Measurements from ENCODE around the gene ROBO1. TPM values are rescaled to one million over a fixed set of nuclear protein-coding genes. Genes with fewer than 3 reads are reported as not detected.

ROBO1 gene
- total RNA-seq, 1 experiment from 2014 or later = 35.5 TPM

DNA sequence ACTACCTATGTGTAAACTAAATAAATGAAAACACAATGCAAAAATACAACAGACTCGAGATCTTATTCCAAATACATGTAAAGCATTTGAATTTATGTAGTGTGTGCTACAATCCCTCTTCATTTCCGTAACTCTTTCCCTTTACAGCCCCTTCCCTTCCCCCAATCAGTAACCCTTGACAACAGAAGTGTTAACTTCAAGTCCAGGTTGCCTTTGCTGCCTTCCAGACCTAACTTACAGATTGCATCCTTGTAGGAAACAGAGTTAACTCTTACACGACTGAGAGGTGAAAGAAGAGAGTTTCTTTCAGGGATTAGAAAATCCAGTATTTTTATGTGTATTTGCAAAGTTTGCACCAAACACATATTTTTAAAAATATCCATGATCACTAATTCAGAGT lies 1.4 kb upstream of the ROBO1 start:
- Histone ChIP-seq H3K36me3 (ENCODE audit: low read depth, low read length) (no peaks in the 10 kb centered on the region), H3K4me1 (ENCODE audit: insufficient read depth, low read length) (no peaks in the 10 kb centered on the region; the same call in 1 of the 2 replicates), H3F3A (ENCODE audit: low read length, unreplicated experiment) (no peaks in the 10 kb centered on the region), H3K9me2 (replicated peaks; ENCODE audit: low read length) (no peaks in the 10 kb centered on the region), H3K4me2 (ENCODE audit: low read length) (no peak overlapping the region), H3K4me3 (ENCODE audit: low read length) (no peak overlapping the region), H3K9ac (ENCODE audit: low read length) (no peak overlapping the region), H4K20me1 (ENCODE audit: low read length) (no peaks in the 10 kb centered on the region), H2AFZ (ENCODE audit: low read length) (no peak overlapping the region), H3K79me2 (ENCODE audit: low read length) (no peaks in the 10 kb centered on the region), H3K27ac (ENCODE audit: low read length) (no peak overlapping the region), H3K27me3 (ENCODE audit: low read length) (peaks cover 19% of the 10 kb centered on the region; the same call in 1 of the 2 replicates), H3K9me3 (ENCODE audit: low read length) (no peaks in the 10 kb centered on the region)
- ATAC-seq (no peak), DNase-seq (no peak)
- TF ChIP-seq EZH2 (IDR thresholded peaks at IDR 0.05; ENCODE audit: low read length, unreplicated experiment) (no peak), EZH2phosphoT487 (IDR thresholded peaks at IDR 0.05; ENCODE audit: borderline replicate concordance, low read length) (no peak)
- TF ChIP-seq, protein P1, sequence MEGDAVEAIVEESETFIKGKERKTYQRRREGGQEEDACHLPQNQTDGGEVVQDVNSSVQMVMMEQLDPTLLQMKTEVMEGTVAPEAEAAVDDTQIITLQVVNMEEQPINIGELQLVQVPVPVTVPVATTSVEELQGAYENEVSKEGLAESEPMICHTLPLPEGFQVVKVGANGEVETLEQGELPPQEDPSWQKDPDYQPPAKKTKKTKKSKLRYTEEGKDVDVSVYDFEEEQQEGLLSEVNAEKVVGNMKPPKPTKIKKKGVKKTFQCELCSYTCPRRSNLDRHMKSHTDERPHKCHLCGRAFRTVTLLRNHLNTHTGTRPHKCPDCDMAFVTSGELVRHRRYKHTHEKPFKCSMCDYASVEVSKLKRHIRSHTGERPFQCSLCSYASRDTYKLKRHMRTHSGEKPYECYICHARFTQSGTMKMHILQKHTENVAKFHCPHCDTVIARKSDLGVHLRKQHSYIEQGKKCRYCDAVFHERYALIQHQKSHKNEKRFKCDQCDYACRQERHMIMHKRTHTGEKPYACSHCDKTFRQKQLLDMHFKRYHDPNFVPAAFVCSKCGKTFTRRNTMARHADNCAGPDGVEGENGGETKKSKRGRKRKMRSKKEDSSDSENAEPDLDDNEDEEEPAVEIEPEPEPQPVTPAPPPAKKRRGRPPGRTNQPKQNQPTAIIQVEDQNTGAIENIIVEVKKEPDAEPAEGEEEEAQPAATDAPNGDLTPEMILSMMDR (conservative IDR thresholded peaks at IDR 0.05; ENCODE audit: low read depth, low read length) = no peak
- intact Hi-C loops (cut with micrococcal nuclease) = no loop called here
- POLR2A ChIA-PET (ENCODE audit: unreplicated experiment) = no interaction called here
- CTCF ChIA-PET = no interaction called here
- BruUV-seq (replicated peaks) = no TSS peak

DNA sequence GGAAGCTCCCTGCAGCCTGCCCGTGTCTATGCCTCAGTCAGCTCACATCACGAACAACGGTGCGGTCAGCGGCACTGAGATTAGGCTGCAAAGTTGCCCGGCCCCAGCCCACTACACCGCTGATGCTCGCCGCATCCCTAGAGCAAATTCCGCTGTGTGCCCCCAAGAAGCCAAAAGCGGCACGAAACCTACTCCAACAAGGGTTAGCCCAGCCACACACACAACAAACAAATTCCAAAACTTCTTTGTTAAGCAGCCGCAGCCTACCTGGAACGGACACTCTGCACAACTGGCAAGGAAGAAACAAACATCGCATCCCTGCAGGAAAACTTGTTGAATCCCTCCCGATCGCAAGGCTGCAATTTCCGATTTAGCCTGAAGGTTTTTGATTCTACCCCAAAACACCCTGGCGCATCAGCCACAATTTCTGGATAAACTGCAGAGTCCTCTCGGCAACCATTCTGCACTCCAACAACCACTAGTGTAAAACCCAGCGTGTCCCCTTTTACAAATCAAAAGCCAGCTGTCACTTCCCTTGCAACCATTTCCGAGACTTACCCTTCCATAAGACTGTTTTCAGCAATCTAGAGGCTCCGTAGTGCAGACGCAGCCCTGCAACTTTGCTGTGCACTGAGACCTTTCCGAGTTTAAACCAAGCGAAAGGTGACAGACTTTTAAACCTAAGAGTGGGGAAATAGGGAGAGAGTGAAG lies 449 bp downstream of the ROBO1 start:
- Histone ChIP-seq H3K79me2 (ENCODE audit: low read length) (no peaks in the 10 kb centered on the region), H3K36me3 (ENCODE audit: low read depth, low read length) (no peaks in the 10 kb centered on the region), H3K4me3 (ENCODE audit: low read length) (peak overlapping the region; percentile 69), H3K9me2 (replicated peaks; ENCODE audit: low read length) (no peaks in the 10 kb centered on the region), H3K9me3 (ENCODE audit: low read length) (no peaks in the 10 kb centered on the region), H3F3A (ENCODE audit: low read length, unreplicated experiment) (no peaks in the 10 kb centered on the region), H3K9ac (ENCODE audit: low read length) (no peak overlapping the region), H3K4me1 (ENCODE audit: insufficient read depth, low read length) (no peaks in the 10 kb centered on the region; the same call in 1 of the 2 replicates), H2AFZ (ENCODE audit: low read length) (peak overlapping the region; percentile 83), H4K20me1 (ENCODE audit: low read length) (no peaks in the 10 kb centered on the region), H3K27me3 (ENCODE audit: low read length) (peaks cover 19% of the 10 kb centered on the region; the same call in 1 of the 2 replicates), H3K27ac (ENCODE audit: low read length) (no peak overlapping the region), H3K4me2 (ENCODE audit: low read length) (peak overlapping the region; percentile 85)
- DNase-seq (peak; percentile 27), ATAC-seq (peak; percentile 59)
- ChIA-PET POLR2A (ENCODE audit: unreplicated experiment) (no interaction called here), CTCF (interaction anchor here (0.7 kb wide), 1 partner anchor 182 kb away, joined by 11 read pairs; no protein-coding TSS in a partner anchor)
- BruUV-seq (replicated peaks) = no TSS peak
- TF ChIP-seq, protein P1 (conservative IDR thresholded peaks at IDR 0.05; ENCODE audit: low read depth, low read length) = no peak; the same call in 1 of the 2 replicates
- TF ChIP-seq EZH2phosphoT487 (IDR thresholded peaks at IDR 0.05; ENCODE audit: borderline replicate concordance, low read length) (no peak), EZH2 (IDR thresholded peaks at IDR 0.05; ENCODE audit: low read length, unreplicated experiment) (no peak)
- intact Hi-C loops (cut with micrococcal nuclease) = no loop called here

All from PC-3 (cell line).